Measurements from ENCODE around the gene ARL6IP4.

ARL6IP4 gene

DNA sequence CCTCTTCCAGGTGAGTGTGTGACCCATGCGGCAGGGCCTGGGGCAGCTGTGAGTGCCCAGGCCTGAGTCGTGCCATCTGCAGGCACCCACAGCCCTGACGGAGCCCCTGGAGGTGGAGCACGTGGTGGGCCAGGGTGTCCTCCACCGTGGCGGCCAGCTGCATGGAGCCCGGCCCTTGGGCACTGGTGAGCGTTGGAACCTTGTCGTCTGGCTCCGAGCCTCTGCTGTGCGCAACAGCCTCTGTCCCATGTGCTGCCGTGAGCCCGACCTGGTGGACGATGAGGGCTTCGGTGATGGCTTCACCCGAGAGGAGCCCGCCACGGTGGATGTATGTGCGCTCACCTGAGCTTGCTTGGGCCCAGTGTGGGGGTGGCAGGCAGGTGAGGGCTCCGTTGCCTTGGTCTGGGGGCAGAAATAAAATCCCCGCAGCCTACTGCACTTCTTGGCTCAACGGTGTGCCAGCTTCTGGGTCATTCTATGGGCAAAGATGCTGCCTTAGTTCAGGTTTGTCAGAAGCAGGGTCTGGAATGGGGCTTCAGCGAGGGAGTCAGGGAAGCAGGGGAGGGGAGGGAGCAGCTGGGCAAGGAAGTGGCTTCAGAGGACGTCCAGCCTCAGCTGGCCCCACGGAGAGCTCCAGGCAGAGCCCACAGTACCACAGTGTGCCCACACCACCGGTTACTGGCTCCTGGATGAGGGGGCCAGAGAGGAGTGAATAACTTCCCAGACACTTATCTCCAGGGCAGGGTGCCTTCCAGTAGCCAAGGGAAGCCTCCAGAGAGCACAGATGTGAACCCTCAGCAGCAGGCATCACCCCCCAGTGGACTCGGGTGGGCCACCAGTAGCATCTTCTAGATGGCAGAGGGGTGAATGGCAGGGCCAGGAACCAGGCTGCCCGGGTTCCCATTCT lies 1.2 kb upstream of the ARL6IP4 start:
- no peak for DNase-seq (ENCODE audit: low read depth)

DNA sequence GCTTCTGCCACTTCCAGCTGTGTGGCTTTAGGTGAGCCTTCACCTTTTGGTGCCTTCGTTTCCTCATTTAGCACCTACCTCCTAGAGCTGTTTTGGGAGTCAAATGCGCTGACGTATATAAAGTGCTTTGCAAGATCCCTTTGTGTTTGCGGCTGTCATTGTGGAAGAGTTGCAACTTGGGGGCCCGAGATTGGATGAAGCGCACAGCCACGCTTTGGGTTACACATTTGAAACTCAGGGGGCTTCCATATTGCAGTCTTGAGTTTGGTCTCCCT lies 636 bp upstream of the ARL6IP4 start:
- no peak for DNase-seq (ENCODE audit: low read depth)

- DNase-seq (ENCODE audit: low read depth), result no peak
These were observed 573 bp downstream of the ARL6IP4 start for GRCh38 chr12:122981036-122981471.

DNA sequence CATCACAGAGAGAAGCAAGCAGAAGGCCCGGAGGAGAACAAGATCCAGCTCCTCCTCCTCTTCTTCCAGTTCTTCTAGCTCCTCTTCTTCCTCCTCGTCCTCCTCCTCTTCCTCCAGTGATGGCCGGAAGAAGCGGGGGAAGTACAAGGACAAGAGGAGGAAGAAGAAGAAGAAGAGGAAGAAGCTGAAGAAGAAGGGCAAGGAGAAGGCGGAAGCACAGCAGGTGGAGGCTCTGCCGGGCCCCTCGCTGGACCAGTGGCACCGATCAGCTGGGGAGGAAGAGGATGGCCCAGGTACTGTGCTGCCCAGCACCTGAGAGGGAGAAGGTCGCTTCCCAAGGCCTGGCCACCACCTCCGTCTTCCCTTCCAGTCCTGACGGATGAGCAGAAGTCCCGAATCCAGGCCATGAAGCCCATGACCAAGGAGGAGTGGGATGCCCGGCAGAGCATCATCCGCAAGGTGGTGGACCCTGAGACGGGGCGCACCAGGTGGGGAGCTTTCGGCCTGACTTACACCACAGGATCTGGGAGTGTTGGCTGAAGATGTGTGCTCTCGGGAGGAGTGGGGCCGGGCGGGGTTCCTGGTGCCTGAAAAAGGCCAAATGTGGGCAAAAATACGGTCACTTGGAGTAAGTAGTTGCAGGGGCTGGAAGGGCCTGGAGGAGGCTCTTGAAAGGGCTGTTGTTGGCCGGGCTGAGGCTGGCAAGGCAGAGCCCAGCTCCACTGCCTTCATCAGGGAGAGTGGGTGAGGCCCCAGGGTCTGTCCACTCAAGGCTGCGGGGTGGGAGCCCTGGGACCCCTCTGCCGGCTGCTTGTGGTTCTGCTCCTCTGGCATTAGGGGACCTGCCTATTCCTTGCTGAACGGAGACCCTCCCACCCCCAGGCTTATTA lies 1.4 kb downstream of the ARL6IP4 start:
- DNase-seq (ENCODE audit: low read depth), result no peak

GRCh38 chr12:122982477-122982815 lies 2.0 kb downstream of the ARL6IP4 start:
- DNase-seq (ENCODE audit: low read depth), result no peak

DNA sequence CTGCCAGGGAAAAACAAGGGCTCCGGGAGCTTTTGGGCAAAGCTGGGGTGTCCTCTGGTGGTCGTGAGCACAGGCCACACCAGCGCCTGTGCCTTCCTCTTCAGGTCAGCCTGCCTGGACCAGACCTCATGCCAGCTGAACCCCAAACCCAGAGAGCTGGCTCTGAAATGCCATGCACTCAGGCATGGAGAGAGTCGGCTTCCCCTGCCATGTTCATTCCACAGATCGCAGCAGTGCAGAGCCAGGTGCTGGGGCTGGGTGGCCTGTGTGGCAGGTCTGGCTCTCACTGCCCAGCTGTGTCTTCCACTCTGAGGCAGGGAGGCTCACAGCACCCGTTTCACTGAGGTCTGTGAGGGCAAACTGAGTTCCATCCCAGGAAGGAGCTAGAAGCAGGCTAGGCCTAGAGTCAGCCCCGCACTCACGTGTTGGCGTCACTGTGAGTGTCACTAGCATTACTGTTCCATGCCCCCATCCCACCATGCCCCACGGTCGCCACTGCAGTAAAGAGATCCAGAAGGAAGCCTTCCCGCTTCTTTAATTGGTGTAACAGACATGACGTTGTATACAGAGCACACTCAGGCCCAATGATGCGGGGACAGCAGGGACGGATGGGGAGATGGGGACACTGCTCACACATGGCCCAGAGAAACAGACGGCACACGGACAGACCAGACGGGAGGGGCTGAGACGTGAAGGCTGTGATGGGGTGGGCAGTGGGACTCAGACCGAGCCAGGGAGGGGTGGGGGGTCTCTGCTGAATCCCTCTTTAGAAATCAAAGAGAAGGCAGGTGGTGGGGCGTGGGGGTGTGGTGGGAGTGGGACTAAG lies 2.7 kb downstream of the ARL6IP4 start:
- no peak for DNase-seq (ENCODE audit: low read depth)

DNA sequence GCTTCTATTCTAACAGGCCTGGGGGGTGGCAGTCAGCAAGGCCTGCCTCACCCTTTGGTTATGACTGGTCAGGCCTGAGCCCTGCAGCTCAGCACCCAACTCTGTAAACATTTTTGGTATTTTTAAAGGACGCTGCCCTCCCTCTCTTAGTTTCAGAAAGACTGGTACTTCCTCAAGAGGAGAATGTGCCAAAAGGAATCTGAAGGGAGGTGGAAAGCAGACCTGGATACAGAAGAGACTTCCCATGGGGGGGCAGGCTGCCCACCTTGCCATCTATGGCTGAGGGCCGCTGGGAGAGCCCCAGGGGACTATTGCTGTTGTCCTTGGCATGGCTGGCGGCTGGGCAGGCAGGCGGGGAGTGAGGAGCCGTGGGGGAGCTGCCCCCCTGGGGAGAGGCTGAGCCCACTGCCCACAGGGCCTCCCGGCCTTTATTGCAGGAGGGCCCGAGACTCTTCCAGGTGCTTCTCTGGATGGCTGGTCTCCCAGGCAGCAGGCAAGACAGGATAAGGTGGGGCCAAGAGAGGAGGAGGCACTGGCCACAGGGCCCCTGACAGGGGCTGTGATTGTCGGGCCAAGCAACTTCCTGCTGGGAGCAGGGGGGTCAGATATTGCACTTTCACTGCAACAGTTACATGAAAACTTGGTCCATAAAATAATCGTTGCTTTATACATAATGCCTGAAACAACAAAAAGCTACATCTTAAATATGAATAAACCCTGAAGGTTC lies 3.5 kb downstream of the ARL6IP4 start:
- DNase-seq (ENCODE audit: low read depth), result no peak

GRCh38 chr12:122984612-122985337 lies 4.3 kb downstream of the ARL6IP4 start:
- no peak for DNase-seq (ENCODE audit: low read depth)

DNA sequence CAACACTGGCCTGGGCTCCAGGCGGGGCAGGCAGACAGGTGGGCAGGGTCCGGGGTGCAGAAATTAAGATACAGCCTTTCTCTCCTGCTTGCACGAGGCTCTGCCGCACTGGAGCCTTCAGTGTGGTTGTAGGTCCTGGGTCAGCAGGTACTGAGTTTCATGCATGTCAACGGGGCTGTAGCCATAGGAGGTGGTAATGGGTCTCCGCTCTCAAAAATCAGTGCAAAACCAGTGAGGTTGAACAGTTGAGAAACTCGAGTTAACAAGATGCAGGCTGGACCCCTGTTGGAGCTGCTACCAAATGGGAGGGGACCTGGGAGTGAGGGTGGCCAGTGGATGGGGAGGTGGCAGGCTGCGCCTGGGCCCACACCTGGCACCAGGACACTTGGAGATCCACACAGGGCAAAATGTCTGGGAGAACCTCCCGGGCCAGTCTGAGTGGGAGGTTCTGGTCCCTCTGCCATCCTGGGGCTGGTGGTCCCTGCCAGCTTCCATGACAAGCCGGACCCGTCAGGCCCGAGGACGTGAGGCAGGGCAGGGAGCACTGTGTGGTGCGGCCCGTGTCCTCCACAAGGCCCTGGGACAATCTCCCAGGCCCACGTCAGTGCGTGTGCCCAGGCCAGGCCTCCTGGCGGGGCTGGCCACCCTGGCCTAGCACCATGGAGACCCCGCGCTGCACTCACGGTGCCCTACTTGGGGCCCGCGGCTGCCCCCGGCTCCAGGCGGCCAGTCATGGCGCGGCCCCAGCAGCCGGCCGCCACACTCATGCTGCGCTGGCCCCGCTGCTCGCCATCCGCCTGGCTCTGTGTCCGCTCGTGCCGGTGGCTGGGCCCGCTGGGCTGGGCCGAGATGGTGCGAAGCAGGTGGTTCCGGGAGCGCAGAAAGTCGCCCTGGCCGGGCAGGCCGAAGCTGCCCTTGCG lies 5.1 kb downstream of the ARL6IP4 start:
- DNase-seq (ENCODE audit: low read depth), result no peak

DNA sequence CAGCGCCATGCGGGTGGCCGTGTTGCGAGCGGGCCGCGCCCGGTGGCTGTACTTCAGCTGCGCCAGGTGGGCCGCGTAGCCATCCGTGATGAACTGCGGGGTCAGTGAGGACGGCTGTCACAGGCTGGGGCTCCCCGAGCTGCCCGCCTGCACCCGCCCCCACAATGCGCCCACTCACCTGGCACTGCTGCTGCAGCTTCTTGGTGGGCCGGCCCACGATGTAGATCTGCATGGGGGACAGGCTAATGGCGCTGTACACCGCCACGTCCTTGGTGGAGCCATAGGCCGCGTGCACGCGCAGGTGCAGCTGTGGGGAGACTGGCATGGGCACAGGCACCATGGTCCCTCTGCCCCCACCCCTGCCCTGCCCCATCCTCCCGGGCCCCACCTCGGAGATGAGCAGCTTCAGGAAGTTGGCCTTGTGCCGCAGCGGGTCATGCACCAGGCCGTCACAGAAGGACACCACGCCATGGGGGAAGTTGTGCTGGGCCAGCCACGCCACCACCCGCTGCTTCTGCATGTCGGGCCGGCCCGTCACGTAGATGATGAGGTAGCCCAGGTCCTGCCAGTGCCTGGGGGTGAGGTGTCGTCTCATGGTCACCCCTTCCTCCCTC lies 5.9 kb downstream of the ARL6IP4 start:
- DNase-seq (ENCODE audit: low read depth), result no peak

DNA sequence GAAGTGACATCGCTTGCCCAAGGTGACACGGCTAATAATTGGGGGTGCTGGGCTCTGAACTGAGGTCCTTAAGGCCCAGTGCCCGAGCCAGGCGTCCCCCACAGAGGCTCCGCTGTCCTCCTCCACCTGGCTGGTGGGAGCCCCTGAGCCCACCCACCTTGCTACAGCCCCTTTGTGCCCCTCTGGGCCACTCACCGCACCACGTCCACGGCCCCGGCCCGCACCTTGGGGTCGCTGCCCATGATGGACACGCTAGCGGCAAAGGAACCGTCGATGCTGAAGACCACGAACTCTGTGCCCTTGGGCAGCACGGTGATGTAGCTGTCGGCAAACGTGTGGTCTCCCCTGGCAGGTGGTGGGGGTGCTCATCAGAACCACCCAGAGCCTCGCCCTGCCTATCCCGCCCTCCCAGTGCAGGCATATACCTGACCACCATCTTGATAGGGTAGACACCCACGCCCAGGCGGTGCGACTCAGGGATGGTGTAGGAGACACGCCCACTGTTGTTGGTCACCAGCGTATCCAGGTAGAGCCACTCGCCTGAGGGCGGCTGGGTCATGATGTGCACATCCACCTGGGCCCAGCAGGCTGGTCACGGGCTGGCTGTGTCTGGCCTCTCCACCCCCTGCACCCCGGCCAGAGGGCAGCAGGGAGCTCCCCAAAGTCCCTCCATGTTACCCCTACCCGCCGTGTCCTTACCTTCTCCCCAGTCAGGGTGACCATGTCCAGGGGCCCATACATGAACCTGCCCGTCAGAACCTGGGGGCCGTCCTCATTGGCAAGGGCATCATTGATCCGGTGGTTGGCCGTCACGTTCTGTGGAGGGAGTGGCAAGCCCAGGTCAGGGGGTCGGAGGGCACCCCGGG lies 6.8 kb downstream of the ARL6IP4 start:
- no peak for DNase-seq (ENCODE audit: low read depth)

DNA sequence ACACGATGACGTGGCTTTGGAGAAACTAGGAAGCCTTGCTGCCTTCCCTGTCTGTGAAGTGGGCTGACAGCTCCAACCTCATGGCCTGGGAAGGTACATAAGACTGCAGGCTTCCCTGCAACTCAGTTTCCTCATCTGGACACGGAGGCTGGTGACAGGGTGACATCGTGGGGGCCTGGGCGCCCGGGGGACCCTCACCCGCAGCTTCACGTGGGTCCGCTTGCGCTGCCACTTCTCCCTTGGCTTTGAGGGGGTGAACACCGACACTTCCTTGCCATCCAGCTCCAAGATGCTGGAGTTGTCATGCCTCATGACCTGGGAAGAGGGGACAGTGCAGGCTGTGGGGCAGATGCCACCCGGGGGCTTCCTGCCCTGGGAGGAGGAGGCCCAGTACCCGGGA lies 7.6 kb downstream of the ARL6IP4 start:
- no peak for DNase-seq (ENCODE audit: low read depth)

GRCh38 chr12:122988612-122989212 lies 8.2 kb downstream of the ARL6IP4 start:
- DNase-seq (ENCODE audit: low read depth), result no peak

GRCh38 chr12:122989225-122989839 lies 8.9 kb downstream of the ARL6IP4 start:
- no peak for DNase-seq (ENCODE audit: low read depth)

GRCh38 chr12:122989874-122990419 lies 9.5 kb downstream of the ARL6IP4 start:
- no peak for DNase-seq (ENCODE audit: low read depth)

DNA sequence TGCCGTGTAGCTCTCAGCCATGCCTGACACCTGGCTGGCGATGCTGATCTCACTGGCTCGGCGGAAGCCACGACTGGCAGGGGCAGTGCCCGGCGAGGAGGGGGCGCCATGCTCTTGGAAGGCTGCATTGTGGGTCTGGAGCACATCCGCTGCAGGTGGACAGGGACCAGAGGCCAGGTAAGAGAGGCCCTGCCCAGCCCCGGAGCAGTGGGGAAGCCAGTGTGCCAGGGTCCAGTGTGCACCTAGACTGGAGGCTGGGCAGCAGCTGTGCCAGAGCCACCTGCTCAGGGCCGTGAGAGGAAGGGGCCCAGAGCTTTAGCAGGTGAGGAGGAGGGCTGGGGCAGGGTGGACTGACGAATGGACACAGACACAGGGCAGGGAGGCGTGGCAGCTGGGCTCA lies 10.1 kb downstream of the ARL6IP4 start:
- no peak for DNase-seq (ENCODE audit: low read depth)

- no peak for DNase-seq (ENCODE audit: low read depth)
These were observed 10.6 kb downstream of the ARL6IP4 start for GRCh38 chr12:122990961-122991622.

Data from fibroblast of the conjunctiva (primary cell).